LNCAP (cell line): ENCODE data around the gene TTC8.

Experiments
- CTCF ChIP-seq: fragments of 450-650 bp; IDR thresholded peaks from 2 replicates; pipeline ENCODE4 v1.5.1; 2017; ENCODE audit warnings: mild to moderate bottlenecking

TTC8 gene

DNA sequence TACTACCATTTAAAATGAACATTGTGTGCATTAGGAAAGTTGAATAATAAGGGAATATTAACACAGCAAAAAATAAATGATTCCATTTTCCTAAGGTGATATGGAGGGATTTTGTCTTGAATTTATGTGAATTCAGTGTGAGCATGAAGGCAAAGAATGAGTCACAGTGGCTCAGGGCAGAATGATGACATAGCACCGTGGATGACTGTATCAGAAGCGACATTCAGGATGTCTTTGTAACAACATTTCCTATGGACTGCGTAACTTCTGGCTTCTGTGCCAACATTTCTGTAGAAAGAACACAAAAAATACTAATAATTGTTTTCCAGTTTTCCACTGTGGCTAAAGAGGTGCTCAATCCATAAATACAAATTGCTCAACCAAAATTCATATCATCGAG is 54.6 kb downstream of the TTC8 start:
- no peak for TF ChIP-seq CTCF

DNA sequence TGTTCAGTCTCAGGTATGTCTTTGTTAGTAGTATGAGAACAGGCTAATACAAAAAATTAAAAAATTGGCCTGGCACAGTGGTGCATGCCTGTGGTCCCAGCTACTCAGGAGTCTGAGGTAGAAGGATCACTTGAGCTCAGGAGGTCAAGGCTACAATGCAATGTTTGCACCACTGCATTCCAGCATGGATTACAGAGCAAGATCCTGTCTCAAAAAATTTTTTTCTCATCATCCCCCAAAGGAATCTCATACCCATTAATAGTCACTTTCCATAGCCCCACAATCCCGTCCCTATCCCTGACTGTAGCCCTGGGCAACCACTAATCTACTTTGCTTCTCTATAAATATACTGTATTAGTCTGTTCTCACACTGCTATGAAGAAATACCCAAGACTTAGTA is 57.8 kb downstream of the TTC8 start:
- TF ChIP-seq CTCF: no peak

DNA sequence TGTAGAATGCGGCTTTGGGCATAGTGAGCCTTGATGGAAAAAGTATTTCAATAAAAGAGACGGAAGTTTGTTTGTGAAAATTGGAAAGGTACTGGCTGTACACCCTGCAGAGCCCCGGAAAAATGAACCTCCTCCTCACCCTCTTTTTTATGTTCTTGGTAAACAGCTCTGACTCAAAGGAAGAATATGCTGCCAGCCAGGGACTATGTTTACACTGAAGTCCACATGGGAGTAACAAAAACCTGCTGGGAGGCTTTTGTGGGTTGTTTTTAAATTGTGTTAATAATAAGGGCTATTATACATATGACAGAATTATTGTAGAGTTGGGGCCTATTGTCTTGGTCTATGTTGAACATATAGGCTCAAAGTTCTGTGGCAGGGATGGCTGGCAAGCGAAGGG is 70.7 kb downstream of the TTC8 start:
- no peak for TF ChIP-seq CTCF

DNA sequence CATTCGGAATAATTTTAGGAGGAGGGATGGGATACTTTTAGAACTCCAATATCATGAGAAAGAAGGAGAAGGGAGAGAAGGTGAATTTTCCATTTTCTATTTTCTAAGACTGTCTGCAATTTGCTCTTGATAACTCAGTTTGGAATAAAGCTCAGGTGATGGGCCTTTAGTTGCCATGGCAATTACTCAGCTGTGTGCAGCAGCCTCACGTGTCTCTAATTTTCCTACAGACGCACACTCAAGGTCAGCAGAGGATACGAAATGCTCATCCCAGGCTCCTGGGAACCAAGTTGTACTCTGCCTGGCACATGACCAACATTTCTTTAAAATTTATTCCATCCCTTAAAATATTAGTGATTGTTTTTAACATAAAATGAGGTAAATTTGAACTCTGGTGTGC is 76.7 kb downstream of the TTC8 start:
- TF ChIP-seq CTCF: no peak

DNA sequence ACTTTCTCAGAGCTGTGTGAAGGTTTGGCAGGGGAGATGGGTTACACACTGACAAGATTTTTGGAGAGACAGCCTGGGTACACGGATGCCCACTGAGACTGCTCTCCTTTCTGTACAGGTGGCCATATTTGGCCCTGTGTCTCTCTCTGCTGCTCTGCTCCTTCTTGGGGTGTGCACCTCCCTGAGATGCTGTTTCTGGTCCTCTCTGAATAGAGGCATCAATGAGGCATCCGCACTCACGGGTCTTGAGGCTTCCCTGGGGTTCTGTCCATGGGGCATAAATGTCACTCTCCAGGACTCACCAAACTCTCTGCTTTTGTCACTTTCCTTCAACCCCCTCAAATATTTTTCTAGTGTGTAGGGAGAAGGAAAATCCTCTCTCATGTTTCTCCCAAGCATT is 77.5 kb downstream of the TTC8 start:
- no peak for TF ChIP-seq CTCF

DNA sequence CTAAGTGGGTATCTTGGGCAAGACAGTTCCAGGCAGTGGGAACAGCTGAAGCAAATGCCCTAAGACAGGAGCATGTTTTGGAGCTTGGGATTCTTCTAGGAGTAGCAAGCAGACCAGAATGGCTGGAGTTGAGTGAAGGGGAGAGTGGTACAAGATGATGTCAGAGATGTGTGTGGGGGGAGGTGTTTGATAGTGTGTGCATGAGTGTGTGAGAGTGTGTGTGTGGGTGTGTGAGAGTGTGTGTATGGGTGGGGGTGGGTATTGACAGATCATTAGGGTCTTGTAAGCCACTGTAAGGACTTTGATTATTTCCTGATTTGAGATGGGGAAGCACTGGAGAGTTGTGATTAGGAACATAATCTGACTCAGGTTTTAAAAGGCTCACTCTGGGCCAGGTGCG is 78.4 kb downstream of the TTC8 start:
- TF ChIP-seq CTCF: no peak

DNA sequence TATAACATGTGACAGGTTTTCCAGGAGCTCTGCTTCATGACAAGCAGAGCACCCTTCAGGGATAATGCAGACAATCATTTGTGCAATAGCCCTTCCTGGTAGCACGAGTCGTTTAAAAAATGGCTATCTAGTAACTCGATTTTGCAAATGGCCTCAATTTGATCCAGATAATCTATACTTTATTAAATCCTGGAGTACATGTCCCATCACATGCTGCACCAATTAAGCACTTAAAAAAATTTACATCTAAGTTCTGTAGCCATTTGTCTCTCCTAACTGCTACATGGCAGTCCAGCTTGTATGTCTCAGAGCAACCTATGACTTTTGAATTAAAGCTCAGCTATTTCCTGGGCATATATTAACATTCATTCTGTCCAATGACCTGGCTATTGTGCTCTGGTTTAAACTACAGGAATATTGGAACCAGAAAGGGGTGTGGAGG is 79.8 kb downstream of the TTC8 start:
- TF ChIP-seq CTCF: no peak

DNA sequence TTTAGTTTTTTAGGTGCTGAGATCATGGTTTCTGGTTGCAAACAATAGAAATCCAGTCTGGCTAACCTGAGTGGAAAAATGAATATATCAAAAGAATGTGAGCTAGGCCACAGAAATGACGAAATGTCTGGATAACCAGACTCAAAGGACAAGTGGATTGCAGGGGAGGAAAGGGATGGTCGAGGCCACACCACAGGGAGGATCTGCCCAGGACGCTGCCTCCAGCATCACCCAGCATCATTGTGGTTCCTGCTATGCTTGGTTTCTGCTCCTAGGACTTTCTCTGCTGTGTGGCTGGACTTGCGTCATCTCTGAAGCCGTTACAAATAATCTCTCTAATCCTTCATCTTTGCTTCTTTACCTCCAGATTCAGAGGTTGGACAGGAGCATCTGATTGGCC is 80.4 kb downstream of the TTC8 start:
- no peak for TF ChIP-seq CTCF
